Thoracic aorta (tissue), 2 donors: ENCODE data around the gene CDH11. TPM values are rescaled to one million over a fixed set of nuclear protein-coding genes. Genes with fewer than 3 reads are reported as not detected.

Experiments
- ATAC-seq: fragments of 150-250 bp; one replicate; pipeline ENCODE4 v1.8.0; 2017; ENCODE audit warnings: low read depth; ENCODE audit not compliant: insufficient number of reproducible peaks, low FRiP score
- DNase-seq: peaks from one replicate; pipeline ENCODE4 v3.0.0-alpha.2; 2020; ENCODE audit warnings: low spot score
- H3K27ac ChIP-seq, 2 donors: fragments of 200-600 bp; sonication (generic); 1 replicate in 1 of 2; 2 replicates in 1 of 2; pipeline ENCODE4 v1.5.1; 2016; ENCODE audit warnings: mild to moderate bottlenecking in 2 of 2, moderate library complexity in 2 of 2
- H3K27me3 ChIP-seq: fragments of 200-600 bp; sonication (generic); replicated peaks from 2 replicates; pipeline ENCODE4 v1.6.0; 2016; ENCODE audit warnings: mild to moderate bottlenecking; ENCODE audit not compliant: insufficient read depth
- H3K36me3 ChIP-seq: fragments of 200-600 bp; sonication (generic); one replicate; pipeline ENCODE4 v1.5.1; 2016
- H3K4me1 ChIP-seq, 2 donors: fragments of 200-600 bp; sonication (generic); 1 replicate in 1 of 2; 2 replicates in 1 of 2; pipeline versions ENCODE4 v1.5.1 to v1.6.0; 2016; ENCODE audit warnings: low read depth in 2 of 2, mild to moderate bottlenecking in 1 of 2; ENCODE audit not compliant: control insufficient read depth in 1 of 2
- H3K4me3 ChIP-seq: fragments of 200-600 bp; sonication (generic); 2 replicates; pipeline ENCODE4 v1.5.1; 2016; ENCODE audit warnings: mild to moderate bottlenecking
- H3K9me3 ChIP-seq: fragments of 200-600 bp; sonication (generic); 2 replicates; pipeline ENCODE4 v1.5.1; 2016
- total RNA-seq, 2 donors: library from RNA; depleted of rRNA; stranded (reverse); fragments of >200 nt; gene quantifications; one replicate each; pipeline versions ENCODE4 v1.1.0 to v1.2.3, GENCODE V29; 2016
- TF ChIP-seq, protein P1 (sequence below): fragments of 200-600 bp; sonication (generic); IDR thresholded peaks from one replicate; pipeline ENCODE4 v1.5.1; 2019; ENCODE audit warnings: antibody characterized with exemption

Gene CDH11
- total RNA-seq, 2 donors from 2014 or later, result 191 to 354 TPM

DNA sequence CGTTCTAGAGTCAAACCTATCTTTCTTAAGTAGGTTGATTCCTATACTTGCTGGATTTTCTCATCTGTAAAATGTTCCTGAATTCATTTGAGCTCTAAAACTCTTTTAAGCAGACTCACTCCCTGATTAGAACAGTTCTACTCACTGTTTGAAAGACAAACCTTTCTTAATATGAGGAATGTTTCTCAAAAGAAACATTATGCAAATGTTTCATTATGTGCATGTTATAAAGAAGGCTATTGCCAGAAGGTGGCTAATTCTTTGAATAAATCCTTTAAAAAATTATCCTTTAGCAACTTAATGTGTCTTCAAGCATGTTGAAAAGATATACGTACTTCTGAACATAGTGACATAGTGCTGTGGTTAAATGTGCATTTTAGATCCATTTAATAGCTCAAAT is 124.1 kb downstream of the CDH11 start:
- Histone ChIP-seq H3K9me3 (no peaks in the 10 kb centered on the region), H3K4me1 (no peaks in the 10 kb centered on the region), H3K4me3 (no peak overlapping the region), H3K36me3 (peaks cover 6% of the 10 kb centered on the region), H3K27me3 (no peaks in the 10 kb centered on the region), H3K27ac (no peak overlapping the region)
- DNase-seq, result no peak
- TF ChIP-seq, protein P1, sequence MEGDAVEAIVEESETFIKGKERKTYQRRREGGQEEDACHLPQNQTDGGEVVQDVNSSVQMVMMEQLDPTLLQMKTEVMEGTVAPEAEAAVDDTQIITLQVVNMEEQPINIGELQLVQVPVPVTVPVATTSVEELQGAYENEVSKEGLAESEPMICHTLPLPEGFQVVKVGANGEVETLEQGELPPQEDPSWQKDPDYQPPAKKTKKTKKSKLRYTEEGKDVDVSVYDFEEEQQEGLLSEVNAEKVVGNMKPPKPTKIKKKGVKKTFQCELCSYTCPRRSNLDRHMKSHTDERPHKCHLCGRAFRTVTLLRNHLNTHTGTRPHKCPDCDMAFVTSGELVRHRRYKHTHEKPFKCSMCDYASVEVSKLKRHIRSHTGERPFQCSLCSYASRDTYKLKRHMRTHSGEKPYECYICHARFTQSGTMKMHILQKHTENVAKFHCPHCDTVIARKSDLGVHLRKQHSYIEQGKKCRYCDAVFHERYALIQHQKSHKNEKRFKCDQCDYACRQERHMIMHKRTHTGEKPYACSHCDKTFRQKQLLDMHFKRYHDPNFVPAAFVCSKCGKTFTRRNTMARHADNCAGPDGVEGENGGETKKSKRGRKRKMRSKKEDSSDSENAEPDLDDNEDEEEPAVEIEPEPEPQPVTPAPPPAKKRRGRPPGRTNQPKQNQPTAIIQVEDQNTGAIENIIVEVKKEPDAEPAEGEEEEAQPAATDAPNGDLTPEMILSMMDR, result no peak
- ATAC-seq, result no peak

DNA sequence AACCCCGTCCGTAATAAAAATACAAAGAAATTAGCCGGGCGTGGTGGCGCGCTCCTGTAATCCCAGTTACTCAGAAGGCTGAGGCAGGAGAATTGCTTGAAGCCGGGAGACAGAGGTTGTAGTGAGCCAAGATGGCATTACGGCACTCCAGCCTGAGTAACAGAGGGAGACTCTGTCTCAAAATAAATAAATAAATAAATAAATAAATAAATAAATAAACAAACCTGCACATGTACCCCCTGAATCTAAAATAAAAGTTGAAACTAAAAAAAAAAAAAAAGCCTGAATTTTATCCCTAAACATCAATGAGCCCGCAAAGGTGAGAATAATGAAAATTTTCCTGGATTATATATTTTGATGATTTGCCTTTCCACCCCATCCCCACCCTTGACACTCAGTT is 124.7 kb downstream of the CDH11 start:
- peaks cover 10% of the 10 kb centered on the region for H3K36me3 ChIP-seq
- DNase-seq, result no peak
- no peak for ATAC-seq
- no peaks in the 10 kb centered on the region for H3K9me3 ChIP-seq
- no peak overlapping the region for H3K27ac ChIP-seq
- TF ChIP-seq, protein P1, result no peak
- no peaks in the 10 kb centered on the region for H3K4me1 ChIP-seq
- H3K27me3 ChIP-seq, result no peaks in the 10 kb centered on the region
- H3K4me3 ChIP-seq, result no peak overlapping the region

DNA sequence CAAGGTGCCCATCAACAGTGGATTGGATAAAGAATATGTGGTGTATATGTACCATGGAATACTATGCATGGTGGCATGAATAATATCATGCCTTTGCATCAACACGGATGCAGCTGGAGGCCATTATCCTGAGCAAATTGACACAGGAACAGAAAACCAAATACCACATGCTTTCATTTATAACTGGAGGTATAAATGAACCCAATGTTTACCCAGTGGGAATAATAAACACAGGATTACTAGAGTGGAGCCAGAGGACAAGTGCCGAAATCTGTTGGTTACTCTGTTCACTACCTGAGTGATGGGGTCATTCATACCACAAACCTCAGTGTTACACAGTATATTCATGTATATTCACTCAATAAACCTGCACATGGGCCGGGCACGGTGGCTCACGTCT is 125.2 kb downstream of the CDH11 start:
- DNase-seq (no peak), ATAC-seq (no peak)
- peaks cover 10% of the 10 kb centered on the region for H3K36me3 ChIP-seq
- TF ChIP-seq, protein P1, result no peak
- no peaks in the 10 kb centered on the region for H3K4me1 ChIP-seq
- H3K9me3 ChIP-seq, result no peaks in the 10 kb centered on the region
- H3K27ac ChIP-seq, result no peak overlapping the region
- H3K4me3 ChIP-seq, result no peak overlapping the region
- no peaks in the 10 kb centered on the region for H3K27me3 ChIP-seq

DNA sequence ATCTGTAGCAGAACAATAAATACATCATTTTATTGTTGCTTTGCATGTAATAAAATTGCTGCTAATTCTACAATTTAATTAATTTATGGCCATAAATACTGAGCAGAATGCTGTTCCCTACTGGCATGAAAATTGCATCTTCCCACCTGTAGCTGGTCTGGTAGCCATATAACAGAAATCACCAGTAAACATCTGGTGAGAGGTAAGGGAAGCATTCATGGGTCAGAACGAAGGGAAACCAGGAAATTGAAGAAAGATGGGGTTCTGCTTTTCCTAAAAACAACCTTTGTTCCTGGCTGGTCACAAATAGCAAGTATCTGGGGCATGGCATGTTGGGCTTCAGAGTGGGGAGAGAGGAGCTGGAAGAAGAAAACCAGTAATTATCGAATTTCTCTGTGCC is 128.4 kb downstream of the CDH11 start:
- no peak overlapping the region for H3K27ac ChIP-seq
- TF ChIP-seq, protein P1, result no peak
- H3K9me3 ChIP-seq, result no peaks in the 10 kb centered on the region
- DNase-seq (no peak), ATAC-seq (no peak)
- H3K27me3 ChIP-seq, result no peaks in the 10 kb centered on the region
- H3K4me3 ChIP-seq, result no peak overlapping the region
- no peaks in the 10 kb centered on the region for H3K4me1 ChIP-seq
- H3K36me3 ChIP-seq, result peaks cover 13% of the 10 kb centered on the region

DNA sequence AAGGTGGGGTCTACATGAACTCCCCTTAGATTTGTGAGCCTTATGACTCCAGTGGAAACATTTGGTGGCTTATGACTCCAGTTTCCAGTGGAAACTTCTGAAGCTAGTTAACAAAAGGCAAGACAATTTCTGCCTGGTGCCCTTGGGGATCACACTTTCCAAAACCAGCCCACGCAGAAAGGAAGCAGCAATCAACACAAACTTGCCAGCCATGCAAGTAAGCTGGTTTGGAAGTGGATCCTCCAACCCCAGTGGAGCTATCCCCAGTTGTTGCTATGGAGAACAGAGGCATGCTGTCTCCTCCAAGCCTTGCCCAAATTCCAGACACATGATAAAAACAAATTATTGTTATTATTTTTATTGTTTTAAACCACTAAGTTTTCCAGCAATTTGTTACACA is 130.9 kb downstream of the CDH11 start:
- H3K36me3 ChIP-seq, result peaks cover 16% of the 10 kb centered on the region
- TF ChIP-seq, protein P1, result no peak
- DNase-seq, result no peak
- H3K27me3 ChIP-seq, result no peaks in the 10 kb centered on the region
- no peaks in the 10 kb centered on the region for H3K4me1 ChIP-seq
- no peak overlapping the region for H3K4me3 ChIP-seq
- ATAC-seq, result no peak
- no peaks in the 10 kb centered on the region for H3K9me3 ChIP-seq
- no peak overlapping the region for H3K27ac ChIP-seq
